Adipocyte (in vitro differentiated cells): ENCODE data around the gene KCNK16.

Source experiments
- DNase-seq: peaks from one replicate; pipeline ENCODE4 v3.0.0-alpha.2; 2015; ENCODE audit warnings: low read depth
- H3K27me3 ChIP-seq: replicated peaks from 2 replicates; pipeline ENCODE4 v1.7.0; 2013; ENCODE audit warnings: mild to moderate bottlenecking, low read length, moderate library complexity; ENCODE audit not compliant: control insufficient read depth, insufficient read depth
- H3K36me3 ChIP-seq: 2 replicates; pipeline ENCODE4 v1.7.0; 2013; ENCODE audit warnings: low read length, mild to moderate bottlenecking, moderate library complexity; ENCODE audit not compliant: control insufficient read depth, insufficient read depth, severe bottlenecking
- H3K4me1 ChIP-seq: 2 replicates; pipeline ENCODE4 v1.7.0; 2013; ENCODE audit warnings: mild to moderate bottlenecking, low read length, moderate library complexity; ENCODE audit not compliant: control insufficient read depth, insufficient read depth
- H3K4me3 ChIP-seq: 2 replicates; pipeline ENCODE4 v1.7.0; 2013; ENCODE audit warnings: mild to moderate bottlenecking, low read length, moderate library complexity
- H3K9ac ChIP-seq: 2 replicates; pipeline ENCODE4 v1.7.0; 2013; ENCODE audit warnings: mild to moderate bottlenecking, low read length, moderate library complexity
- H3K9me3 ChIP-seq: 2 replicates; pipeline ENCODE4 v1.7.0; 2013; ENCODE audit warnings: mild to moderate bottlenecking, low read length, moderate library complexity; ENCODE audit not compliant: control insufficient read depth

KCNK16 gene

GRCh38 chr6:39357998-39358686 lies 35.6 kb upstream of the KCNK16 start:
- DNase-seq: peak; percentile 51
- H3K9me3 ChIP-seq: no peaks in the 10 kb centered on the region
- H3K27me3 ChIP-seq: peaks cover 5% of the 10 kb centered on the region
- no peak overlapping the region for H3K4me3 ChIP-seq
- H3K36me3 ChIP-seq: no peaks in the 10 kb centered on the region
- H3K4me1 ChIP-seq: peaks cover 2% of the 10 kb centered on the region
- H3K9ac ChIP-seq: no peak overlapping the region

DNA sequence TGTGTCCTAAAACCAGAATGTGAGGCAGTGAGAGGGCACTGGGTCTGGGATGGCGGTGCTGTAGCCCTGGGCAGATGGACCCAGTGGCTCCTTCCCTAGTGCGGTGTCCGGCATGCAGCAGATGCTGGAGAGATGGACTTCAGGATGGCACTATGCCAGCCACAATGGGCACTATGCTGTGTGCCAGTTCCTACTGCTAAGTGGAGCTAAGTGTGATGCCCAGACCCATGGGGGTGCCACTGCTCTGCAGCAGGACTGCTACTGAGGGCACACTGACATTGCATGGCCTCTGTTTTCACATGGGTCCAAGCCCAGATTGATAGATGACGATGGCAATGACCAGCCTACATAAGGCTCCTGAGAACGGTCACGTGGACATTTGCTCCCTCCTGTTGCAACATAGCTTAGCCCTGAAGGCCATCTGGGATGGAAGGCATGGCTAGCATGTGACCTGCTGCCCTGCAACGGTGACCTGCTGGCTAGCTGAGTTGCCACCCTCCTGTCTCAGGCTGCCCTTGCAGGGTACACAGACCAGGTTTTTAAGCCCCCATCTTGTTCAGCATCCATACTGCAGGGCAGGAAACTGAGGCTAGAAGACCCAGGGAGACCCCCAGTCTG lies 31.3 kb upstream of the KCNK16 start:
- H3K4me3 ChIP-seq: no peak overlapping the region
- no peak overlapping the region for H3K9ac ChIP-seq
- no peaks in the 10 kb centered on the region for H3K36me3 ChIP-seq
- H3K4me1 ChIP-seq: no peaks in the 10 kb centered on the region
- H3K27me3 ChIP-seq: peaks cover 15% of the 10 kb centered on the region
- H3K9me3 ChIP-seq: no peaks in the 10 kb centered on the region
- no peak for DNase-seq

DNA sequence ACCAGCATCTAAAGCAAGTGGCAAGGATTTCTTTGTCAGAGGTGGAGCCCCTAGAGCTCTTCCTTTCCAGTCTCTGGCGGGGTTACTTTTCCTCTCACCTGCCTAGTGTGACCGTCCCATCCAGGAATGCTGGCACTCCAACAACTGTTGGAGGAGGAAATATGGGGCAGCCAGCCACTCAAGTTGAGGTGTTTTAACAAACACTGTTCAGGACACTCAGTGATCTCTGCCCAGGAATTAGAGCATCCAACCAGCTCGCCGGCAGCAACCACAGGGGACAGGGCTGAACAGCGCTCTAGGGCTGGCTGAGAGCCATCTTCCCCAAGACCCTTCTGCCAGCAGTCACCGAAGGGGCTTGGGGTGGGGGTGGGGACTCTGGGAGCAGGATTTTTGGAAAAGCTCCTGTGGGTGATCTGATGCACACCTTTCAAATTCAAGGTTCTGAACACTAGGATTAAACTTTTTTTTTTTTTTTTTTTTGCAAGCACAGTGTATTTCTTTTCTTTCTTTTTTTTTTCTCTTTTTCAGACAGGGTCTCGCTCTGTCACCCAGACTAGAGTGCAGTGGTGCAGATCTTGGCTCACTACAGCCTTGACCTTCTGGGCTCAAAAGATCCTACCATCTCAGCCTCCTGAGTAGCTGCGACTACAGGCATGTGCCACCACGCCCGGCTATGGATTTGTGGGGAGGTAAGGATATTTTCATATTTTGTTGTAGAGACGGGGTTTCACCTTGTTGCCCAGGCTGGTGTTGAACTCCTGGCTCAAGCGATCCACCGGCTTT lies 28.4 kb upstream of the KCNK16 start:
- Histone ChIP-seq H3K4me1 (no peaks in the 10 kb centered on the region), H3K36me3 (no peaks in the 10 kb centered on the region), H3K9me3 (no peaks in the 10 kb centered on the region), H3K27me3 (peaks cover 15% of the 10 kb centered on the region), H3K4me3 (no peak overlapping the region), H3K9ac (no peak overlapping the region)
- DNase-seq: no peak

DNA sequence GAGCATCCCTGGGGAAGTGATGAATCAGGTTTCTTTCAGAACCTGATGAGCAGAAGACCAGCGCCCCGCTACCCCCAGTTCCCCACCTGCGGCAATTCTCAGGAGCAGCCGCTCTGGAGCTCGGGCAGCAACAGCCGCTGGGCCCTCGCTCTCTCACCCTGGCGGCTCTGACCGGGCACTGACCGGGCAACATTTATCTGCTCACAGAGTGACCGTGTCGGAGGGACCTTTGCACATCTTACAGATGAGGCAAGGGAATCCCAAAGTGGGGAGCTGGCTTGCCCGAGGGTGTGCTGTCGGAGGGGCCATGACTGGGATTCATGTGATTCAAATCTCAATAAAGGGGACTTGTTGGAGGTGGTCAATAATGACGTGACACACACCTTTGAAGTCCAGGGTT lies 26.2 kb upstream of the KCNK16 start:
- H3K27me3 ChIP-seq: peaks cover 18% of the 10 kb centered on the region
- H3K4me1 ChIP-seq: no peaks in the 10 kb centered on the region
- no peaks in the 10 kb centered on the region for H3K36me3 ChIP-seq
- H3K9ac ChIP-seq: no peak overlapping the region
- no peak for DNase-seq
- H3K9me3 ChIP-seq: no peaks in the 10 kb centered on the region
- H3K4me3 ChIP-seq: no peak overlapping the region

- no peaks in the 10 kb centered on the region for H3K4me1 ChIP-seq
- H3K36me3 ChIP-seq: no peaks in the 10 kb centered on the region
Observed at GRCh38 chr6:39347906-39348585, 25.5 kb upstream of the KCNK16 start.

DNA sequence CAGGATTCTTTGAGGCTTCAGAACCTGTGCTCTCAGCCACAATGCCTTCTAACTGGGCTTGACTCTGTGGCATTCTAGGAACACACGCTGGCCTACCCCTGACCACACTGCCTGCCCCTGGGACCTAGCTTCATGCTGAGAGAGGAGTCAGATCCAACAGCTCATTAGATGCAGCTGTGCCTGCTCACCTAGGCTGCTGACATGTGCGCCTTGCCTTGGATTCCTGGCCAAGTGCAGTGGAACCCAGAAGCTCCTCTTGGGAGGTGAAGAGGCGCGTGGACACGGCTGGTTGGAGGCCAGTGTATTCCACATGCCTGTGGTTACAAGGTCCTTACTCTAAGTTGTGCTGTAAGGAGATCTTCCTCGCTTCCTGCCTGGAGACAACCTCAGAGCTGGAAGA lies 24.7 kb upstream of the KCNK16 start:
- no peak overlapping the region for H3K9ac ChIP-seq
- DNase-seq: no peak
- H3K9me3 ChIP-seq: no peaks in the 10 kb centered on the region
- no peaks in the 10 kb centered on the region for H3K4me1 ChIP-seq
- no peaks in the 10 kb centered on the region for H3K36me3 ChIP-seq
- H3K4me3 ChIP-seq: no peak overlapping the region
- H3K27me3 ChIP-seq: peaks cover 22% of the 10 kb centered on the region

More at GRCh38 chr6:39347906-39348585, 25.5 kb upstream of the KCNK16 start:
- Histone ChIP-seq H3K9ac (no peak overlapping the region), H3K9me3 (no peaks in the 10 kb centered on the region), H3K27me3 (peaks cover 22% of the 10 kb centered on the region), H3K4me3 (no peak overlapping the region)
- DNase-seq: peak; percentile 84

DNA sequence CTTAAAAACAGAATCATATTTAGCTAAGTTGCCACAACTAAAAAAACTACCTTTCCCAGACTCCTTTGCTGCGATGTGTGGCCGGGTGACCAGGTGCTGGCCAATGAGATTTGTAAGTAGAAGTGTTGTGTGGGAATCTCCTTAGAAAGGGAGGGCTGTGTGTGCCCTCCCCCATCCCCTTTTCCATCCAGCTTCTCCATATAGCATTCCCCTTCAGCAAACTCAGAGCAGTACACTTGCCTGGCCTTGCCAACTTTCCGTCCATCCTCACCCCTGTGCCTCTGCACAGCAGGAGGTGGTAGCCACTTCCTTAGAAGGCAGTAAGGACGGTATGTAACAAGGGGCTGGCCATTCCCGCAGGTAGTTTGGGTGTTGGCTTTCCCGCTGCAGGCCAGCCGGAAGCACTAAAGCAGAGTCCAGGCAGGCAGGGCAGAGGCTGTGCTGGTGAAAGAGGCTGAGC lies 22.3 kb upstream of the KCNK16 start:
- no peak for DNase-seq
- Histone ChIP-seq H3K36me3 (no peaks in the 10 kb centered on the region), H3K4me3 (no peak overlapping the region), H3K4me1 (no peaks in the 10 kb centered on the region), H3K27me3 (peaks cover 34% of the 10 kb centered on the region), H3K9ac (no peak overlapping the region), H3K9me3 (no peaks in the 10 kb centered on the region)

DNA sequence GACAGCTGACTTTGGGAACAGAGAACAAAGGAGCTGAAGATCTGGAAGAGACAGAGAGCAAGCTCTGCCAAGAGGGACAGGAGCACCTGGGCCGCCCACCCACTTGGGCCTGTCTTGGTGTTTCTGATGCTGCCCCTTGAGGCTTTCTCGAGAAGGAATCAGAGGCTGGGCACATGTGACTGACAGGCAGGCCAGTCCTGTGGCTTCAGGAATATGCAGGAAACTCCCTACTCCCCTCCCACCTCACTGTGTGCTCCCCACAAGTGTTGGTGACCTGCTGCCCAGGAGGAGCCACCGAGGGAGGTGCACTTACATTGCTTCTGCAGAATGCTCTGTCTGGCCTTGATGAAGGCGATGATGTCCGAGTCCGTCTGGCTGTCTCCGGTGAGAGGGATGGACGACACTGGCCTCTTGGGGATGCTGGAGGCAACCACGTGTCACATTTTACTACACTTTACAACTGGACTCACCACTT lies 20.9 kb upstream of the KCNK16 start:
- DNase-seq: no peak

GRCh38 chr6:39342692-39343395 lies 20.3 kb upstream of the KCNK16 start:
- no peaks in the 10 kb centered on the region for H3K9me3 ChIP-seq
- DNase-seq: no peak
- no peak overlapping the region for H3K4me3 ChIP-seq
- H3K27me3 ChIP-seq: peaks cover 47% of the 10 kb centered on the region
- no peaks in the 10 kb centered on the region for H3K36me3 ChIP-seq
- H3K4me1 ChIP-seq: no peaks in the 10 kb centered on the region
- H3K9ac ChIP-seq: no peak overlapping the region

More for the DNA sequence above, 20.9 kb upstream of the KCNK16 start:
- Histone ChIP-seq H3K4me3 (no peak overlapping the region), H3K27me3 (peaks cover 41% of the 10 kb centered on the region), H3K9me3 (no peaks in the 10 kb centered on the region), H3K4me1 (no peaks in the 10 kb centered on the region), H3K9ac (no peak overlapping the region), H3K36me3 (no peaks in the 10 kb centered on the region)

DNA sequence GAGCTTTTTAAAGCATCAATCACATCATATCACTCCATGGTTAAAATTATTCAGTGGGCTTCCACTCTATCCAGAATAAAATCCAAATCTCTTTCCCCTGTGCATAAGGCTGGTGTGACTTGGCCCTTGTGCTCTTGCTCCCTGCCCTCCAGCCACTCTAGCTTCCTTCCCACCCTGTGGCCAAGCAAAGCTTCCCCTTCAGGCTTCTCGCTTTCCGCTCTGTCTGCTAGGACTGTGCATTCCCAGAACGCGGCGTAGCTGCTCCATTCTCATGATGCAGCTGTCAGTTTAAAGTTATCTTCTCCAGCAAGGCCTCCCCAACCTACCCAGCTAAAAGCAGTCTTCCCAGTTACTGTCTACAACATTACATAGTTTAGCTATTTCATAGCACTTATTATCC lies 19.4 kb upstream of the KCNK16 start:
- Histone ChIP-seq H3K4me3 (no peak overlapping the region), H3K36me3 (no peaks in the 10 kb centered on the region), H3K9ac (no peak overlapping the region), H3K4me1 (no peaks in the 10 kb centered on the region), H3K27me3 (peaks cover 50% of the 10 kb centered on the region), H3K9me3 (no peaks in the 10 kb centered on the region)
- DNase-seq: no peak
